ENCODE results near the gene ARID1B. TPM values are rescaled to one million over a fixed set of nuclear protein-coding genes. Genes with fewer than 3 reads are reported as not detected.

Gene ARID1B
- total and polyA plus RNA-seq, 2 of the 13 experiments (the other 11 are each of a cell fraction or from before 2014, with no cell fraction given), result 20.1 to 32.6 TPM

DNA sequence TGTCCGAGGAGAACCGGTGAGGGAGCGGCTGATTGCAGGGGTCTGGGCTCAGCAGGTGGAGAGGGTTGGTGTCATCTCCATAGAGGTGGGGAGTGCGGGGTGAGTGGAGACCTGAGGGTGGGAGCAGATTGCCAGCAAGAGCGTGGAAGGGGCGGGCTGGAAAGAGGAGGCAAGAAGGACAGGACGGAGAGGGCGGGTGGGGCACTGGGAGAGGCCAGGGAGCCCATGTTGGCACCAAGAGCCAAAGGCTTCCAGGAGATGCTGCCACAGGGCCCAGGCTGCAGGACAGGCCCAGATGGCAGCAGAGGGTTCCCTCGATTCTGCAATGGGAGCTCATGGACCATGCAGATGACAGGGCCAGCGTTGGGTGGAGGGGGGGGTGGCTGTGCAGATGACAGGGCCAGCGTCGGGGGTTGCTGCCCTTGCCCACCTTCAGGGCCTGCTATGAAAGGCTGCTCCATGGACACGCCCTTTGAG is 440.8 kb downstream of the ARID1B start (continued):
- TF ChIP-seq FOSL2 (CRISPR knock-in tag; IDR thresholded peaks at IDR 0.05) (no peak), MYC (CRISPR knock-in tag; IDR thresholded peaks at IDR 0.05; ENCODE audit: borderline replicate concordance) (no peak)
- TF ChIP-seq, protein P1, sequence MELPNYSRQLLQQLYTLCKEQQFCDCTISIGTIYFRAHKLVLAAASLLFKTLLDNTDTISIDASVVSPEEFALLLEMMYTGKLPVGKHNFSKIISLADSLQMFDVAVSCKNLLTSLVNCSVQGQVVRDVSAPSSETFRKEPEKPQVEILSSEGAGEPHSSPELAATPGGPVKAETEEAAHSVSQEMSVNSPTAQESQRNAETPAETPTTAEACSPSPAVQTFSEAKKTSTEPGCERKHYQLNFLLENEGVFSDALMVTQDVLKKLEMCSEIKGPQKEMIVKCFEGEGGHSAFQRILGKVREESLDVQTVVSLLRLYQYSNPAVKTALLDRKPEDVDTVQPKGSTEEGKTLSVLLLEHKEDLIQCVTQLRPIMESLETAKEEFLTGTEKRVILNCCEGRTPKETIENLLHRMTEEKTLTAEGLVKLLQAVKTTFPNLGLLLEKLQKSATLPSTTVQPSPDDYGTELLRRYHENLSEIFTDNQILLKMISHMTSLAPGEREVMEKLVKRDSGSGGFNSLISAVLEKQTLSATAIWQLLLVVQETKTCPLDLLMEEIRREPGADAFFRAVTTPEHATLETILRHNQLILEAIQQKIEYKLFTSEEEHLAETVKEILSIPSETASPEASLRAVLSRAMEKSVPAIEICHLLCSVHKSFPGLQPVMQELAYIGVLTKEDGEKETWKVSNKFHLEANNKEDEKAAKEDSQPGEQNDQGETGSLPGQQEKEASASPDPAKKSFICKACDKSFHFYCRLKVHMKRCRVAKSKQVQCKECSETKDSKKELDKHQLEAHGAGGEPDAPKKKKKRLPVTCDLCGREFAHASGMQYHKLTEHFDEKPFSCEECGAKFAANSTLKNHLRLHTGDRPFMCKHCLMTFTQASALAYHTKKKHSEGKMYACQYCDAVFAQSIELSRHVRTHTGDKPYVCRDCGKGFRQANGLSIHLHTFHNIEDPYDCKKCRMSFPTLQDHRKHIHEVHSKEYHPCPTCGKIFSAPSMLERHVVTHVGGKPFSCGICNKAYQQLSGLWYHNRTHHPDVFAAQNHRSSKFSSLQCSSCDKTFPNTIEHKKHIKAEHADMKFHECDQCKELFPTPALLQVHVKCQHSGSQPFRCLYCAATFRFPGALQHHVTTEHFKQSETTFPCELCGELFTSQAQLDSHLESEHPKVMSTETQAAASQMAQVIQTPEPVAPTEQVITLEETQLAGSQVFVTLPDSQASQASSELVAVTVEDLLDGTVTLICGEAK (IDR thresholded peaks at IDR 0.05), result no peak
- TF ChIP-seq, protein P1 (CRISPR knock-in tag; IDR thresholded peaks at IDR 0.05), result no peak
